Chondrocyte (in vitro differentiated cells): ENCODE measurements around the gene NINL. TPM values are rescaled to one million over a fixed set of nuclear protein-coding genes. Genes with fewer than 3 reads are reported as not detected.

Source experiments
- DNase-seq: peaks from one replicate; pipeline ENCODE4 v3.0.0; 2021; ENCODE audit warnings: mixed read lengths, low spot score
- H3K27ac Mint-ChIP-seq: one replicate; pipeline ENCODE4 v1.8.0; 2021; ENCODE audit warnings: mild to moderate bottlenecking, moderate library complexity, mixed read lengths; ENCODE audit not compliant: unreplicated experiment
- H3K27me3 Mint-ChIP-seq: 2 replicates; pipeline ENCODE4 v1.8.0; 2021; ENCODE audit warnings: low read depth, mixed read lengths
- H3K36me3 Mint-ChIP-seq: 2 replicates; pipeline ENCODE4 v1.8.0; 2021; ENCODE audit warnings: low read depth, mixed read lengths
- H3K4me1 Mint-ChIP-seq: 2 replicates; pipeline ENCODE4 v1.8.0; 2021; ENCODE audit warnings: low read depth, mild to moderate bottlenecking, mixed read lengths
- H3K4me3 Mint-ChIP-seq: one replicate; pipeline ENCODE4 v1.8.0; 2021; ENCODE audit warnings: mild to moderate bottlenecking, moderate library complexity, mixed read lengths; ENCODE audit not compliant: unreplicated experiment
- H3K9me3 Mint-ChIP-seq: 2 replicates; pipeline ENCODE4 v1.8.0; 2021; ENCODE audit warnings: low read depth, mixed read lengths
- total RNA-seq: library from RNA; stranded (reverse); gene quantifications from 3 replicates; pipeline ENCODE4 v1.2.1, GENCODE V29; 2021
- TF ChIP-seq, protein P1 (sequence below): fragments of 200-600 bp; sonication (generic); IDR thresholded peaks from 2 replicates; pipeline ENCODE4 v1.5.0; 2021; ENCODE audit warnings: antibody characterized with exemption, mild to moderate bottlenecking, moderate library complexity

Gene NINL
- total RNA-seq, 1 donor from 2014 or later: 10.6 TPM

DNA sequence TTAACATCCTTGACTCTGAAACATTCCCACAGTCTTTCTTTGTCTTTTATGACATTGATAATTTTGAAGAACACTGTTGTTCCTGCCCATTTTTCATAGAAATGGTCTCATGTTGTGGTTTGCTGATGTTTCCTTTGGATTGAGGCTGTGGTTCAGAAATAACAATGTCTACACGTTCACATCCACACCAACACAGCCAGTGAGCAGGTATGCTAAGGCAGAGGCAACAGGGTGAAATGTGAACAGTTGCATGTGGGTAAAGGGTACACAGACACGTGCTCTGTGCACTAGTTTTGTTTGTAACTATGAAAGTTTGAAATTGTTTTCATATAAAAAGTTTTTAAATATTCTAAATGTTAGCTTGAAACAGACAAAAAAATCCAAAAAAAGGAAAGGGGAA lies 99.5 kb downstream of the NINL start:
- H3K27me3 Mint-ChIP-seq: no peaks in the 10 kb centered on the region
- TF ChIP-seq, protein P1, sequence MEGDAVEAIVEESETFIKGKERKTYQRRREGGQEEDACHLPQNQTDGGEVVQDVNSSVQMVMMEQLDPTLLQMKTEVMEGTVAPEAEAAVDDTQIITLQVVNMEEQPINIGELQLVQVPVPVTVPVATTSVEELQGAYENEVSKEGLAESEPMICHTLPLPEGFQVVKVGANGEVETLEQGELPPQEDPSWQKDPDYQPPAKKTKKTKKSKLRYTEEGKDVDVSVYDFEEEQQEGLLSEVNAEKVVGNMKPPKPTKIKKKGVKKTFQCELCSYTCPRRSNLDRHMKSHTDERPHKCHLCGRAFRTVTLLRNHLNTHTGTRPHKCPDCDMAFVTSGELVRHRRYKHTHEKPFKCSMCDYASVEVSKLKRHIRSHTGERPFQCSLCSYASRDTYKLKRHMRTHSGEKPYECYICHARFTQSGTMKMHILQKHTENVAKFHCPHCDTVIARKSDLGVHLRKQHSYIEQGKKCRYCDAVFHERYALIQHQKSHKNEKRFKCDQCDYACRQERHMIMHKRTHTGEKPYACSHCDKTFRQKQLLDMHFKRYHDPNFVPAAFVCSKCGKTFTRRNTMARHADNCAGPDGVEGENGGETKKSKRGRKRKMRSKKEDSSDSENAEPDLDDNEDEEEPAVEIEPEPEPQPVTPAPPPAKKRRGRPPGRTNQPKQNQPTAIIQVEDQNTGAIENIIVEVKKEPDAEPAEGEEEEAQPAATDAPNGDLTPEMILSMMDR: no peak
- no peaks in the 10 kb centered on the region for H3K9me3 Mint-ChIP-seq
- H3K4me1 Mint-ChIP-seq: peaks cover 6% of the 10 kb centered on the region
- no peak overlapping the region for H3K27ac Mint-ChIP-seq
- no peak overlapping the region for H3K4me3 Mint-ChIP-seq
- no peak for DNase-seq
- peaks cover 15% of the 10 kb centered on the region for H3K36me3 Mint-ChIP-seq

DNA sequence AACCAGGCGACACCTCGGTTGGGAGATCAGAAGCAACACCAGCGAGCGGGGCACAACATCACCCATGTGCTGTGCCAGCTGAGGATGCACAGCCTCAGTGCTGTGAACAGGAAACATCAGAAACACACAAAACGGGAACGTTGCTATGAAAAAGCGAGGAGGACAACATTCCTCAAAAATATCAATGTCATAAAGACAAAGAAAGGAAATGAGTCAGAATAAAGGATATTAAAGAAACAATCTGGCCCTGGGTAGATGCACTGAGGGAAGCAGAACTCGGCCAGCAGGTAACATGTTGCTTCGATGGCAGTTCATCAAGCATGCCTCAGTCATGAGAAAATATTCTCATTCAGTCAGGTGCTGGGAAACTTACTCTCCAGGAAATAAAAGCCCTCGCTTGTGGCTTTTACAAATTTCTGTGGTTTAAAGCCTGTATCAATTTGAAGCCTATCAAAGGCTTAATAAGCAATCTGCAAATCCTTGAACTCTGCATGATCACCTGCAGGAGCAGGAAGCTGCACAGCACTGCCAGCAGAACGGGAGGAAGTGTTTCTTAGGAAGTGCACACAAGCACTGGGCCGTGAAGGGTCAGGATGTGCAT lies 100.3 kb downstream of the NINL start:
- H3K4me3 Mint-ChIP-seq: no peak overlapping the region
- peaks cover 6% of the 10 kb centered on the region for H3K4me1 Mint-ChIP-seq
- DNase-seq: no peak
- no peaks in the 10 kb centered on the region for H3K27me3 Mint-ChIP-seq
- TF ChIP-seq, protein P1: no peak
- H3K36me3 Mint-ChIP-seq: peaks cover 17% of the 10 kb centered on the region
- no peaks in the 10 kb centered on the region for H3K9me3 Mint-ChIP-seq
- H3K27ac Mint-ChIP-seq: no peak overlapping the region

DNA sequence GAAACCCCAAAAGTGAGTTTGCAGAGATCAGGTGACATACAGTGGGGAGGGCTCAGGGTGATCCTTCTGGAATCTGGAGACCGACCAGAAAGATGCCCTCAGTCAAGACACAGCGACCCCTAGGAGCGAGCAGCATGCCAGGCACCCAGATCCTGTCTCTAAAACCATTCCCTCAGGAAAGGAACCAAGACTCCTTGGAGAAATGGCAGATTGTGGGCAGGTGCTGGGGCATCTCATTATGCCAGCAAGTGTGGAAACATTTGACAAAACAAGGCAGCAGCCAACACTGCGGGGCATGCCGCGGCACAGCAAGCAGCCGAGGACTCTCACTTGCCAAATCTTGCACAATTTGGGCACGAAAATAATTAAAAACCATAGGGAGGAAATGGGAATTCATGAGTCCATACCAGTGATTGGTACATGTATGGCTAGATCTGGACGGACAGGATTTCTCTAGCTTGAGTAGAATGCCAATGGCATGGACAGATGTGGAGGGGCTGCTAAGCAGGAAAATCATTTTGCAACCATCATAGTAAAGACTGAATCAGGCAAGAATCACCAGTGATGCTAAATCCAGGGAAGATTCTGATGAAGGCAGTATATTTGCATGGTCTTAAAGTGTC lies 101.0 kb downstream of the NINL start:
- H3K36me3 Mint-ChIP-seq: peaks cover 18% of the 10 kb centered on the region
- no peaks in the 10 kb centered on the region for H3K9me3 Mint-ChIP-seq
- H3K4me3 Mint-ChIP-seq: no peak overlapping the region
- H3K27me3 Mint-ChIP-seq: no peaks in the 10 kb centered on the region
- no peak overlapping the region for H3K27ac Mint-ChIP-seq
- H3K4me1 Mint-ChIP-seq: peaks cover 6% of the 10 kb centered on the region
- no peak for DNase-seq
- TF ChIP-seq, protein P1: no peak

DNA sequence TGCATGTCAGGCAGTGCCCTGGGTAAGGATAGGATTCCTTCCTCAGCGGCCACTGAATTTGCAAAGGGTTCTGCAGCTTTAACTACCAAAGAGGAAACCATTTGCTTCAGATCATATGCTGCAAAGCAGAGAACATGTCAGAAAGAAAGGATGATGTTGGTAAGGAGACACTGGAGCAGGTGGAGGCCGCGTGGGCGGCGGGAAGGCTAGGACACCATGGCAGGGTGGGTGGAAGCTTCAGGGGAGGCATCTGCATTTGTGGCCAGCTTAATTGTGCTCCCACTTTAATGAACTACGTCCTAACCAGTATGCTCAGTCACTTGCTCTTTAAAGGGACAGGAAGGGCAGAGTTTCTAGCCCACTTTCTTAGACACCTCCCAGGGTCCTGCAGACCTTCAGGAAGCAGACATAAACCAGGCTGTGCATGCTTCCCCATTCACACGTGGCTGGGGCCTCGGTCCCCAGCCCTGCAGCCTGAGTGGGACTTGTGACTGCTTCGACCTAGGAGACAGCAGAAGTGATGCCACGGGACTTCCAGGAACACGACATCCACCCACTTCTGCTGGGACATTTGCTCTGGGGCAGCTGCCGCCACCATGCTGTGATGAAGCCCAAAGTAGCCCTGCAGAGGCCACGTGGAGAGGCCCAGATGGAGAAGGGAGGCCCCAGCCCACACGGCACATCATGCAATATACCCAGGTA lies 101.7 kb downstream of the NINL start:
- TF ChIP-seq, protein P1: no peak
- Mint-ChIP-seq H3K36me3 (peaks cover 19% of the 10 kb centered on the region), H3K27ac (no peak overlapping the region), H3K4me1 (peaks cover 6% of the 10 kb centered on the region), H3K4me3 (no peak overlapping the region), H3K27me3 (no peaks in the 10 kb centered on the region), H3K9me3 (no peaks in the 10 kb centered on the region)
- DNase-seq: no peak

DNA sequence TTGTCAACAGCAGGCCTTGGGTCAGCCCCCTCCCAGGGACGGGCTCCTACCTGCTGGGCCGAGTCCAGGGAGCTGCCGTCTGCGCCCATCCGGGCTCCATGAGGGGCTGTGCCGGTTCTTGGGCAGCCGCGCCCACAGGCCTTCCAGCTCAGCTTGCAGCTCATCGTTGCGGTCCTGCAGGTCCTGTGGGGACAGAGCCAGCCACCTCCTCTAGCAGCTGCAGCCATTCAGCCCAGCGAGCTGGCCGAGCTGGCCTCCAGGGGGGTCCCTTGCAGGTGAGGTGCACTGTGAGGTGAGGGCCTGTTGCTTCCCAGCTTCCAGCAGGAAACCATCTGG lies 103.4 kb downstream of the NINL start:
- Mint-ChIP-seq H3K9me3 (no peaks in the 10 kb centered on the region), H3K4me1 (peaks cover 6% of the 10 kb centered on the region), H3K27me3 (no peaks in the 10 kb centered on the region), H3K4me3 (no peak overlapping the region), H3K27ac (no peak overlapping the region), H3K36me3 (peaks cover 22% of the 10 kb centered on the region)
- TF ChIP-seq, protein P1: no peak
- DNase-seq: no peak
